Panc1 (cell line): Measurements from ENCODE around the gene IL17B. TPM values are rescaled to one million over a fixed set of nuclear protein-coding genes. Genes with fewer than 3 reads are reported as not detected.
A peak's percentile ranks its signal among the peaks of the same experiment; 100 is the strongest.

Experiments
- ATAC-seq: fragments of 200-7000 bp; cut with Tn5 transposase; 2 replicates; pipeline ENCODE4 v1.9.1; 2020; ENCODE audit warnings: mild to moderate bottlenecking, moderate library complexity
- BruUV-seq: library from RNA; stranded (reverse); fragments of 400-500 nt; replicated peaks from 2 replicates; lab custom pipeline; 2021; lab: Mats Ljungman, UMichigan
- CTCF ChIA-PET: fragments of 300-600 bp; sonication (Branson Sonifier 250); formaldehyde crosslinking; loops from one replicate; lab custom pipeline; 2022; ENCODE audit warnings: antibody characterized with exemption; lab: Charles Lee
- POLR2A ChIA-PET: fragments of 300-600 bp; sonication (Branson Sonifier 250); formaldehyde crosslinking; loops from one replicate; lab custom pipeline; 2022; ENCODE audit warnings: antibody characterized with exemption; lab: Charles Lee
- DNase-seq: peaks from one replicate; pipeline ENCODE4 v3.0.0-alpha.2; 2010; ENCODE audit warnings: low read depth, low spot score
- H3K27ac ChIP-seq: 2 replicates; pipeline ENCODE4 v1.5.1; 2011; ENCODE audit warnings: mild to moderate bottlenecking, low read length, inconsistent platforms
- H3K27me3 ChIP-seq: fragments of 200-500 bp; sonication (Bioruptor generic); 2 replicates; pipeline ENCODE4 v1.6.0; 2014; ENCODE audit warnings: low read length, inconsistent platforms; ENCODE audit not compliant: control insufficient read depth, insufficient read depth
- H3K36me3 ChIP-seq: fragments of 200-500 bp; sonication (Bioruptor generic); 2 replicates; pipeline ENCODE4 v1.5.1; 2014; ENCODE audit warnings: inconsistent platforms, mild to moderate bottlenecking, low read length, moderate library complexity; ENCODE audit not compliant: control insufficient read depth, insufficient read depth
- H3K4me1 ChIP-seq: 2 replicates; pipeline ENCODE4 v1.5.1; 2011; ENCODE audit warnings: inconsistent platforms, mild to moderate bottlenecking, low read length, moderate library complexity; ENCODE audit not compliant: control insufficient read depth, insufficient read depth
- H3K4me3 ChIP-seq, 2 experiments: 2 replicates each; pipeline ENCODE4 v1.5.1; 2011 to 2012; ENCODE audit warnings: low read depth in 2 of 2, low read length in 2 of 2, mild to moderate bottlenecking in 2 of 2, inconsistent platforms in 1 of 2, moderate library complexity in 1 of 2
- H3K9me3 ChIP-seq: fragments of 200-500 bp; sonication (Bioruptor generic); 2 replicates; pipeline ENCODE4 v1.5.1; 2014; ENCODE audit warnings: low read depth, mild to moderate bottlenecking, inconsistent platforms, low read length, moderate library complexity; ENCODE audit not compliant: control insufficient read depth, insufficient read depth
- CTCF ChIP-seq: fragments of 450-650 bp; IDR thresholded peaks from 2 replicates; pipeline ENCODE4 v1.5.1; 2017; ENCODE audit warnings: mild to moderate bottlenecking
- POLR2AphosphoS5 ChIP-seq: IDR thresholded peaks from 2 replicates; pipeline ENCODE4 v1.6.1; 2012; ENCODE audit warnings: mild to moderate bottlenecking, low read depth, low read length, moderate library complexity
- REST ChIP-seq, 2 experiments: IDR thresholded peaks; 2 replicates each; pipeline ENCODE4 v1.6.1; 2011 to 2012; ENCODE audit warnings: low read depth in 2 of 2, control low read depth in 1 of 2, low read length in 1 of 2, mild to moderate bottlenecking in 1 of 2, moderate library complexity in 1 of 2; ENCODE audit not compliant: insufficient read depth in 1 of 2
- SIN3A ChIP-seq: IDR thresholded peaks from 2 replicates; pipeline ENCODE4 v1.6.1; 2012; ENCODE audit warnings: low read depth, mild to moderate bottlenecking, low read length, moderate library complexity, borderline replicate concordance; ENCODE audit not compliant: insufficient read depth
- TCF7L2 ChIP-seq: IDR thresholded peaks from 2 replicates; pipeline ENCODE4 v1.6.1; 2011; ENCODE audit warnings: mild to moderate bottlenecking, low read depth, low read length, inconsistent platforms
- in situ Hi-C: cut with HindIII; loops from 2 replicates; pipeline ENCODE4 v1.10.0; 2016; ENCODE audit warnings: low sequenced_read_pairs, low pct_unique_long_range_greater_than_20kb
- intact Hi-C: fragments of 100-400 bp; cut with micrococcal nuclease; formaldehyde crosslinking; loops from one replicate; pipeline ENCODE4 v1.10.0; 2022; ENCODE audit not compliant: unreplicated experiment
- total RNA-seq: library from RNA; stranded (reverse); gene quantifications from one replicate; pipeline ENCODE4 v1.2.1, GENCODE V29; 2021; ENCODE audit not compliant: unreplicated experiment

Gene IL17B
- total RNA-seq, 1 experiment from 2014 or later, result not detected

GRCh38 chr5:149372076-149372795, 6.9 kb downstream of the IL17B start:
- in situ Hi-C loops, result no loop called here
- POLR2A ChIA-PET, result interaction anchor here (0.8 kb wide), 2 partner anchors 26 to 190 kb away, joined by 3 to 16 read pairs; no protein-coding TSS in a partner anchor
- DNase-seq, result no peak
- Histone ChIP-seq H3K9me3 (no peaks in the 10 kb centered on the region), H3K36me3 (no peaks in the 10 kb centered on the region), H3K27ac (no peak overlapping the region), H3K27me3 (no peaks in the 10 kb centered on the region), H3K4me3 (no peak overlapping the region), H3K4me1 (no peaks in the 10 kb centered on the region)
- intact Hi-C loops, result no loop called here
- TF ChIP-seq TCF7L2, result no peak
- TF ChIP-seq SIN3A, result no peak
- no peak for TF ChIP-seq CTCF
- no peak for TF ChIP-seq POLR2AphosphoS5
- TF ChIP-seq REST (IDR thresholded peaks at IDR 0.05; ENCODE audit: insufficient read depth in 1 of 2, low read depth in 2 of 2, low read length in 1 of 2), result no peak
- BruUV-seq, result no TSS peak
- ATAC-seq, result no peak
- CTCF ChIA-PET, result interaction anchor here (0.6 to 1.2 kb wide), 4 partner anchors 10 to 107 kb away, joined by 3 to 8 read pairs (median 4); no protein-coding TSS in a partner anchor

- H3K36me3 ChIP-seq, result no peaks in the 10 kb centered on the region
- in situ Hi-C loops (no loop called here), intact Hi-C loops (loop anchor here (1.0 kb wide), 1 partner anchor 54 kb away; no protein-coding TSS in a partner anchor)
- no peak overlapping the region for H3K27ac ChIP-seq
- peak; percentile 92 for ATAC-seq
- no TSS peak for BruUV-seq
- no peaks in the 10 kb centered on the region for H3K4me1 ChIP-seq
- ChIA-PET CTCF (interaction anchor here (0.6 to 1.2 kb wide), 4 partner anchors 11 to 107 kb away, joined by 3 to 8 read pairs (median 4); no protein-coding TSS in a partner anchor), POLR2A (interaction anchor here (0.5 to 0.8 kb wide), 2 partner anchors 25 to 190 kb away, joined by 3 read pairs; no protein-coding TSS in a partner anchor)
- DNase-seq, result peak; percentile 43
- H3K9me3 ChIP-seq, result no peaks in the 10 kb centered on the region
- no peaks in the 10 kb centered on the region for H3K27me3 ChIP-seq
- TF ChIP-seq POLR2AphosphoS5 (no peak), CTCF (peak; percentile 96), REST (IDR thresholded peaks at IDR 0.05; ENCODE audit: insufficient read depth in 1 of 2, low read depth in 2 of 2, low read length in 1 of 2) (no peak), TCF7L2 (no peak), SIN3A (no peak)
- H3K4me3 ChIP-seq, result no peak overlapping the region
Measured at GRCh38 chr5:149371296-149371962, 7.7 kb downstream of the IL17B start.
